CD4-positive, alpha-beta T cell (primary cell): ENCODE data around the gene IZUMO2. TPM values are rescaled to one million over a fixed set of nuclear protein-coding genes. Genes with fewer than 3 reads are reported as not detected.

Experiments used
- ATAC-seq: fragments of 200-7000 bp; cut with Tn5 transposase; one replicate; pipeline ENCODE4 v1.10.0; 2022; ENCODE audit warnings: mild to moderate bottlenecking; ENCODE audit not compliant: poor library complexity
- CTCF ChIA-PET: fragments of 350-600 bp; sonication (Branson Sonifier 250); formaldehyde crosslinking; loops from one replicate; lab custom pipeline; 2021; ENCODE audit warnings: antibody characterized with exemption, inconsistent platforms; lab: Charles Lee
- POLR2A ChIA-PET: fragments of 350-600 bp; sonication (Branson Sonifier 250); formaldehyde crosslinking; loops from one replicate; lab custom pipeline; 2021; ENCODE audit warnings: antibody characterized with exemption, inconsistent platforms; lab: Charles Lee
- DNase-seq, 14 experiments: peaks; one replicate each; pipeline ENCODE4 v3.0.0-alpha.2; 2013 to 2020; ENCODE audit warnings: mixed read lengths in 2 of 14
- H3K27ac ChIP-seq, 2 donors: one replicate each; pipeline versions ENCODE4 v1.5.1 to v1.7.0; 2013; ENCODE audit warnings: low read length in 2 of 2, low read depth in 1 of 2, mild to moderate bottlenecking in 1 of 2
- H3K27me3 ChIP-seq, 2 experiments: 1 replicate in 1 of 2; 2 replicates in 1 of 2; pipeline versions ENCODE4 v1.6.1 to v1.7.0; 2013; ENCODE audit warnings: low read length in 2 of 2, control low read depth in 1 of 2, mild to moderate bottlenecking in 1 of 2, moderate library complexity in 1 of 2; ENCODE audit not compliant: insufficient read depth in 2 of 2, control insufficient read depth in 1 of 2
- H3K36me3 ChIP-seq: one replicate; pipeline ENCODE4 v1.6.1; 2013; ENCODE audit warnings: low read length, control low read depth; ENCODE audit not compliant: insufficient read depth
- H3K4me1 ChIP-seq: one replicate; pipeline ENCODE4 v1.6.1; 2013; ENCODE audit warnings: low read length, control low read depth; ENCODE audit not compliant: insufficient read depth
- H3K4me3 ChIP-seq: one replicate; pipeline ENCODE4 v1.5.1; 2013; ENCODE audit warnings: mild to moderate bottlenecking, low read length, moderate library complexity
- H3K9me3 ChIP-seq, 2 experiments: 1 replicate in 1 of 2; 2 replicates in 1 of 2; pipeline versions ENCODE4 v1.6.1 to v1.7.0; 2013; ENCODE audit warnings: low read length in 2 of 2, mild to moderate bottlenecking in 2 of 2, control low read depth in 1 of 2, moderate library complexity in 1 of 2; ENCODE audit not compliant: control insufficient read depth in 1 of 2, insufficient read depth in 1 of 2
- H3K27ac Mint-ChIP-seq: one replicate; pipeline ENCODE4 v1.8.0; 2020; ENCODE audit warnings: mixed read lengths
- H3K27me3 Mint-ChIP-seq: one replicate; pipeline ENCODE4 v1.8.0; 2021; ENCODE audit warnings: mixed read lengths
- H3K36me3 Mint-ChIP-seq: one replicate; pipeline ENCODE4 v1.8.0; 2021; ENCODE audit warnings: low read depth, mixed read lengths
- H3K4me1 Mint-ChIP-seq: one replicate; pipeline ENCODE4 v1.8.0; 2021; ENCODE audit warnings: low read depth, mixed read lengths
- H3K4me3 Mint-ChIP-seq: one replicate; pipeline ENCODE4 v1.8.0; 2020; ENCODE audit warnings: mild to moderate bottlenecking, mixed read lengths
- H3K9me3 Mint-ChIP-seq: one replicate; pipeline ENCODE4 v1.8.0; 2020; ENCODE audit warnings: mixed read lengths
- intact Hi-C, 2 experiments: fragments of 100-400 bp; cut with DNase I in 1 of 2; cut with micrococcal nuclease in 1 of 2; formaldehyde crosslinking; loops; one replicate each; pipeline versions ENCODE4 v1.15.1 to v1.9.0; 2023 to 2025; cut with DNase I, micrococcal nuclease
- total RNA-seq, 174 experiments: library from RNA in 2 of 174; stranded (reverse) in 2 of 174; gene quantifications; one replicate each; pipeline ENCODE4 v1.2.3 and lab custom pipeline; 2021 to 2026
- TF ChIP-seq, protein P1 (sequence below): fragments of 200-600 bp; IDR thresholded peaks from one replicate; pipeline ENCODE4 v1.8.0; 2022; ENCODE audit warnings: antibody characterized with exemption, mild to moderate bottlenecking

Gene IZUMO2
- total RNA-seq, 2 experiments from 2014 or later = not detected

DNA sequence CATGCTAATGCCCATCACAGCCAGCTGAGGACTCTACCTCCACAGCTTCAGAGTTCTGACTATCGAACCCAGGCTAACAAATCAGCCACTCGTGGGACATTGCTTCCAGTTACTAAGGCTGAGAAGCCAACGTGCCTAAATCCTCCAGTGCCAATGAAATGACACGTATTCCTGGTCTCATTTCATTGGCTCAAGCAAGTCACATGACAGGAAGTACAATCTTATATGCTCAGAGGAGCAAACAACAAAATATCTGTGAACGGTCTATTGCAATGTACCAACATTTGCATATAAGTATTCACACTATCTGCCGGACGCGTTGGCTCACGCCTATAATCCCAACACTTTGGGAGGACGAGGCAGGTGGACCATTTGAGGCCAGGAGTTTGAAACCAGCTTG is 12.8 kb upstream of the IZUMO2 start:
- peaks cover 40% of the 10 kb centered on the region for H3K27me3 Mint-ChIP-seq
- no peak for ATAC-seq
- TF ChIP-seq, protein P1, sequence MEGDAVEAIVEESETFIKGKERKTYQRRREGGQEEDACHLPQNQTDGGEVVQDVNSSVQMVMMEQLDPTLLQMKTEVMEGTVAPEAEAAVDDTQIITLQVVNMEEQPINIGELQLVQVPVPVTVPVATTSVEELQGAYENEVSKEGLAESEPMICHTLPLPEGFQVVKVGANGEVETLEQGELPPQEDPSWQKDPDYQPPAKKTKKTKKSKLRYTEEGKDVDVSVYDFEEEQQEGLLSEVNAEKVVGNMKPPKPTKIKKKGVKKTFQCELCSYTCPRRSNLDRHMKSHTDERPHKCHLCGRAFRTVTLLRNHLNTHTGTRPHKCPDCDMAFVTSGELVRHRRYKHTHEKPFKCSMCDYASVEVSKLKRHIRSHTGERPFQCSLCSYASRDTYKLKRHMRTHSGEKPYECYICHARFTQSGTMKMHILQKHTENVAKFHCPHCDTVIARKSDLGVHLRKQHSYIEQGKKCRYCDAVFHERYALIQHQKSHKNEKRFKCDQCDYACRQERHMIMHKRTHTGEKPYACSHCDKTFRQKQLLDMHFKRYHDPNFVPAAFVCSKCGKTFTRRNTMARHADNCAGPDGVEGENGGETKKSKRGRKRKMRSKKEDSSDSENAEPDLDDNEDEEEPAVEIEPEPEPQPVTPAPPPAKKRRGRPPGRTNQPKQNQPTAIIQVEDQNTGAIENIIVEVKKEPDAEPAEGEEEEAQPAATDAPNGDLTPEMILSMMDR = no peak

DNA sequence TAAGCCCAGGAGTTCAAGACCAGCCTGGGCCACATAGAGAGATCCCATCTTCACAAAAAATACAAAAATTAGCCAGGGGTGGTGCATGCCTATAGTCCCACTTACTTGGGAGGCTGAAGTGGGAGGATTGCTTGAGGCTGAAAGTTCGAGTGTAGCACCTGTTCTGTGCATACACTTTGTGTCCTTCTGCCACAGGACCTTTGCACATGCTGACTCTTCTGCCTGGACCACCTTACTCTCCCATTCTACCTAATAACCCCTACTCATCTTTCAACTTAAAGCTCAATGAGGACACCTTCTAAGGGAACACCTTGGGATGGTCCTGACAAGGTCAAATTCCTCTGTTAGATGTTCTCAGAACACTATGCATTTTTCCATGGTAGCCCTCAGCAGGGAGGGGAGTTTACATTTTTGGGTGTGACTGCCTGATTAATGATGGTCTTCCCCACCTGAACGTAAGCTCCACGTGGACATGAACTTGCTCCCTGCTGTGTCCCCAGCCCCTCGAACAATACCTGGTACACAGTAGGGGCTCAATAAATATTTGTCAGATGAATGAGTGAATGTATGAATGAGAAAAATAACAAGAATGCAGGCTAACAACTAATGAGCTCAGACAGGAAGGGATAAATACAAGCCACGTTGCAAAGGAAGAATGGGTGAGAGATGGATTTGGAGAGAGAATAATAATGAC is 11.2 kb upstream of the IZUMO2 start:
- no peak overlapping the region for H3K4me3 Mint-ChIP-seq
- no peak for DNase-seq

More for the DNA sequence above, 12.8 kb upstream of the IZUMO2 start:
- H3K36me3 Mint-ChIP-seq = no peaks in the 10 kb centered on the region
- no peaks in the 10 kb centered on the region for H3K9me3 Mint-ChIP-seq
- CTCF ChIA-PET = interaction anchor here (0.7 kb wide), 1 partner anchor 1500 kb away, joined by 3 read pairs; no protein-coding TSS in a partner anchor
- Histone ChIP-seq H3K4me3 (no peak overlapping the region), H3K27me3 (peaks cover 0 to 5% of the 10 kb centered on the region in 2 experiments), H3K4me1 (no peaks in the 10 kb centered on the region), H3K9me3 (peaks cover 0 to 8% of the 10 kb centered on the region in 2 experiments), H3K36me3 (no peaks in the 10 kb centered on the region), H3K27ac (no peak overlapping the region)
- DNase-seq = no peak
- no peak overlapping the region for H3K4me3 Mint-ChIP-seq
- no peaks in the 10 kb centered on the region for H3K4me1 Mint-ChIP-seq
- intact Hi-C loops = no loop called here
- POLR2A ChIA-PET = no interaction called here
- no peak overlapping the region for H3K27ac Mint-ChIP-seq

DNA sequence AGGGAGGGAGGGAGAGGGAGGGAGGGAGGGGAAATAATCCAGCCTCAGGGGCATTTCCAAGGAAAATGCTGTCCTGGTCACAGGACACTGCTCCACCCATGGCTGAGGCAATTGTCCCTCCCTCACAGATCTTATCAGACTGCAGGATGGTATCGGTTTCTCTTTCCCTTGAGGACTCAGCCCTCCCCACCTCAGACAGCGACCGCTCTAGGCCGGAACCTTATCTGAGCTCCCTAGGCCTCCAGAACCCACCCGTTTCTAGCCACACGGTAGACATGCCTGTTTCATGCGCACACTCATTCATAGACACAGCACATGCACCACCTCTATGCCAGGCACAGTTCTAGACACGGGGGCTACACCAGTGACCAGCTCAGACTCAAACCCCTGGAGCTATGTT is 10.0 kb upstream of the IZUMO2 start:
- no peaks in the 10 kb centered on the region for H3K9me3 Mint-ChIP-seq
- H3K27ac Mint-ChIP-seq = no peak overlapping the region
- CTCF ChIA-PET = no interaction called here
- H3K27ac ChIP-seq = no peak overlapping the region
- TF ChIP-seq, protein P1 = no peak
- POLR2A ChIA-PET = no interaction called here
- DNase-seq = peak in 1 of 14 experiments; percentile 14
- peaks cover 2 to 6% of the 10 kb centered on the region in 2 experiments for H3K27me3 ChIP-seq
- no peak overlapping the region for H3K4me3 Mint-ChIP-seq
- no peaks in the 10 kb centered on the region for H3K4me1 ChIP-seq
- no peak overlapping the region for H3K4me3 ChIP-seq
- H3K36me3 Mint-ChIP-seq = no peaks in the 10 kb centered on the region
- no peak for ATAC-seq
- no peaks in the 10 kb centered on the region for H3K4me1 Mint-ChIP-seq
- H3K27me3 Mint-ChIP-seq = peaks cover 33% of the 10 kb centered on the region
- intact Hi-C loops = no loop called here
- peaks cover 0 to 12% of the 10 kb centered on the region in 2 experiments for H3K9me3 ChIP-seq
- H3K36me3 ChIP-seq = no peaks in the 10 kb centered on the region

More for the DNA sequence above, 11.2 kb upstream of the IZUMO2 start:
- H3K9me3 ChIP-seq = peaks cover 0 to 8% of the 10 kb centered on the region in 2 experiments
- ChIA-PET CTCF (no interaction called here), POLR2A (no interaction called here)
- Mint-ChIP-seq H3K27ac (no peak overlapping the region), H3K4me1 (no peaks in the 10 kb centered on the region), H3K36me3 (no peaks in the 10 kb centered on the region), H3K27me3 (peaks cover 37% of the 10 kb centered on the region), H3K9me3 (no peaks in the 10 kb centered on the region)
- ATAC-seq = no peak
- H3K27ac ChIP-seq = no peak overlapping the region
- H3K4me3 ChIP-seq = no peak overlapping the region
- peaks cover 2 to 4% of the 10 kb centered on the region in 2 experiments for H3K27me3 ChIP-seq
- TF ChIP-seq, protein P1 = no peak
- H3K4me1 ChIP-seq = no peaks in the 10 kb centered on the region
- H3K36me3 ChIP-seq = no peaks in the 10 kb centered on the region
- intact Hi-C loops = no loop called here
